PFSK-1 (cell line): ENCODE data around the gene FARS2.

Source experiments
- FOXP2 ChIP-seq: optimal IDR thresholded peaks from 2 replicates; pipeline ENCODE3; 2011; ENCODE audit warnings: borderline replicate concordance, control low read depth, inconsistent platforms; ENCODE audit not compliant: insufficient read depth; ENCODE audit errors: extremely low read length, extremely low read depth
- POLR2AphosphoS5 ChIP-seq: IDR thresholded peaks from 2 replicates; pipeline ENCODE4 v1.6.1; 2012; ENCODE audit warnings: low read depth, mild to moderate bottlenecking, control low read depth, low read length, moderate library complexity
- REST ChIP-seq, 2 experiments: IDR thresholded peaks; 2 replicates each; pipeline versions ENCODE4 v1.6.1 to v1.8.0; 2011 to 2012; ENCODE audit warnings: low read depth in 2 of 2, low read length in 2 of 2, control low read depth in 1 of 2, inconsistent platforms in 1 of 2, mild to moderate bottlenecking in 1 of 2, moderate library complexity in 1 of 2; ENCODE audit not compliant: insufficient read depth in 1 of 2
- SIN3A ChIP-seq: IDR thresholded peaks from 2 replicates; pipeline ENCODE4 v1.6.1; 2012; ENCODE audit warnings: mild to moderate bottlenecking, low read length, moderate library complexity, borderline replicate concordance; ENCODE audit not compliant: insufficient read depth
- TAF1 ChIP-seq: IDR thresholded peaks from 2 replicates; pipeline ENCODE4 v1.6.1; 2012; ENCODE audit warnings: low read length, control low read depth, borderline replicate concordance; ENCODE audit not compliant: insufficient read depth

The FARS2 gene

DNA sequence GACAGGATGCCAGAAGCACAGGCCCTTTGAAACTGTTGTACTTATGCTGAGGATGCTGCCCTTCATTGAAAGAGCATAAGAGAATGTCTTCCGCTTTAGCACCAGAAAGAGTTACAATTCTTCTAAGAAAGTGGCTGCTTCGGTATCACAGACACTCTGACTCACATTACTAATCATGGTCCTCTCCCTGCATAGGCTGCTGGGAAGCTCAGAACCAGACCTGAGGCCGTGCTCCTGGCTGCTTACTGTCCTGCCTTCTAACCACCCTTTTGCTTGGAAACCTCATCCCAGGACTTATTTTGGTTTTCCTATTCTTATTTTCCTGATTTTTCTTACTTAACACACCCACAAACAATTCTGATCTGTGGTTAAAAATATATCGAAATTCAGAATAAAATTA is 23.5 kb upstream of the FARS2 start:
- TF ChIP-seq FOXP2 (no peak), POLR2AphosphoS5 (no peak), SIN3A (no peak), REST (IDR thresholded peaks at IDR 0.05; ENCODE audit: insufficient read depth in 1 of 2, low read depth in 2 of 2, low read length in 2 of 2) (no peak), TAF1 (no peak)

DNA sequence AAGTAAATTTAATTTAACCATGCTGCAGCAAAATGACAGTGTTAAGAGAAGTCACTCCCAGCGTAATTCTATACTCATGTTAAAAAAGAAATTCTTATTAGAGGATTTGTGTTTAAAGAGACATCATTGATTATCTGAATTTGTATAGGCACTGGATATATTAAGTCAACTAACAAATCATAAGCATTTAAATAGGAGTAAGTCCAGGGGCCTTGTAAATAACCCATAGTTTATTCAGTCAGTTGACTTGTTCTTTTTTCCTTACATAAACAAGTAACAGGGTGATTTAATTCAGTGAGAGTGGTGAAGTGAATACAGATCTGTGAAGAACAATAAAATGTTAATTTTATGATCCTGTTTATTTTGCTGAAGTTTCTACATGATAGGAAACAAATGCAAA is 23.0 kb upstream of the FARS2 start:
- TF ChIP-seq REST (IDR thresholded peaks at IDR 0.05; ENCODE audit: insufficient read depth in 1 of 2, low read depth in 2 of 2, low read length in 2 of 2) (no peak), FOXP2 (no peak), SIN3A (no peak), POLR2AphosphoS5 (no peak), TAF1 (no peak)

GRCh38 chr6:5241252-5241651 is 20.1 kb upstream of the FARS2 start:
- TF ChIP-seq FOXP2 (no peak), TAF1 (no peak), SIN3A (no peak), REST (IDR thresholded peaks at IDR 0.05; ENCODE audit: insufficient read depth in 1 of 2, low read depth in 2 of 2, low read length in 2 of 2) (no peak), POLR2AphosphoS5 (no peak)

- TF ChIP-seq TAF1 (no peak), REST (IDR thresholded peaks at IDR 0.05; ENCODE audit: insufficient read depth in 1 of 2, low read depth in 2 of 2, low read length in 2 of 2) (no peak), FOXP2 (no peak), POLR2AphosphoS5 (no peak), SIN3A (no peak)
Measured at GRCh38 chr6:5243069-5243468, 18.2 kb upstream of the FARS2 start.
